Head of caudate nucleus (tissue), 42 donors: ENCODE results near the gene YTHDF1.

Source experiments
- DNase-seq, 42 donors: peaks; one replicate each; pipeline versions ENCODE4 v3.0.0 to v3.0.0-alpha.2; 2020 to 2021; ENCODE audit warnings: mixed read lengths in 7 of 42
- intact Hi-C: fragments of 100-400 bp; cut with DNase I; formaldehyde crosslinking; loops from one replicate; pipeline ENCODE4 v1.15.0; 2022

YTHDF1 gene

DNA sequence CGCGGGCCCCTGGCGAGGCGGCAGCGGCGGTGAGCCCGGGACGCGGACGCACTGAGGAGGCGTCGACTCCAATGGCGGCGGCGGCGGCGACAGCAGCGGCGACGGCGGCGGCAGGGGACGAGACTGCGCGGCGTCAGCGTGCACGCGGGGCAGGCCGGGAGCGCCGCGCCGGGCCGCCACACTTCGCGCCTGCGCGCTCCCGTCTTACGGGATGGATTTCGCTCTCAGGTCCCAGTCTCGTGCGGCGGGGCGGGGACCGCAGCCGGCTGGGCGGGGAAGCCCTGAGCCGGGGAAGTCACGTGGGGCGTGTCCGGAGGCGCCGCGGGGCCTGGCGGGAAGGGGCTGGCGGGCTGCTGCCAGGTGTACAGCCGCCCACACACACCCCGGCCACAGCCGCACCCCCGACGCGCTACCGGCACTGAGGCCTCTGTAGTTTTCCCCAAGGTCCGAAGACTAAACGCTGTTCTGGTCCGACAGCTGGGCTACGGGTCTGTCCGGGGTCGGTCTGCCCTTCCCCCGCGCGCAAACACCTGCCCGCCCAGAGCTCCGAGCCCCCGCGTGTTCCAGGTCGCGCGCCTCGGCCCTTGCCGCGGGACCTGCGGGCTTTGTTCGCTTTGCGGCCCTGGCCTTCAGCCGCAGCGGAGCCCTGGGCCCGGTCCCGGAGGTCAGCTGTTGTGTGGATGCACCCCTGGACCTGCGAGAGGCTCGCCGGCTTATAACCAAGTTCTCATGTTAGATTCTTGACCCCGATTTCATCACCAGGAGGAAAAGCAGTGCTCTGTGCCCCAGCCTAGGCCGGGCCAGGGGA, at the start of gene YTHDF1:
Gene YTHDF1 (minus strand): TSS at position 91 of the 808 bp plus-strand sequence. CDS start 239 bp downstream, outside the sequence.
- peak; percentile 84 to 98 (median 95) for DNase-seq
- intact Hi-C loops = no loop called here

- peak in 9 of 42 donors; percentile 13 to 65 (median 45) for DNase-seq
- intact Hi-C loops = no loop called here
Observed at GRCh38 chr20:63264519-63264918, 48.6 kb upstream of the YTHDF1 start.

GRCh38 chr20:63264000-63264399, 48.1 kb upstream of the YTHDF1 start:
- intact Hi-C loops = no loop called here
- no peak for DNase-seq

DNA sequence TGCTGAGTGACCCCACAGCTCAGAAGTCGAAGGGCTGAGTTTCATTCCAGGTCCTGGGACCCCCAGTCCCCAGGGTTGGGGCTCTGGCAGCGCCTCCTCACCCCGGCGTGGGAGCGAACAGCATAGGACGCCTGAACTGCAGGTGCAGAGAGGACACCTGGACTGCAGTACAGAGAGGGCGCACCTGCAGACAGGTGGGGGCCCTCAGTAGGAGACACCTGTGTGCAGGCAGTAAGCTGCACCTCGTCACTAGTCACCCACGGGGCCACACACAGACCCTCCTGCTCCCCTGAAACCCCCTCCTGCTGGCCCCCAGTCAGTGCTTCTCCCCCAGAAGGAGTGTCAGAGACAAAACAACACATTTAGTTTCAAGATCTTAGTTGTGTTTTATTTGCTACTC, 46.9 kb upstream of the YTHDF1 start:
- intact Hi-C loops = no loop called here
- DNase-seq = no peak

GRCh38 chr20:63261795-63262528, 46.0 kb upstream of the YTHDF1 start:
- DNase-seq = no peak
- intact Hi-C loops = no loop called here

- peak in 1 of 42 donors; percentile 42 for DNase-seq
- intact Hi-C loops = no loop called here
Observed at GRCh38 chr20:63261060-63261794, 45.3 kb upstream of the YTHDF1 start.

DNA sequence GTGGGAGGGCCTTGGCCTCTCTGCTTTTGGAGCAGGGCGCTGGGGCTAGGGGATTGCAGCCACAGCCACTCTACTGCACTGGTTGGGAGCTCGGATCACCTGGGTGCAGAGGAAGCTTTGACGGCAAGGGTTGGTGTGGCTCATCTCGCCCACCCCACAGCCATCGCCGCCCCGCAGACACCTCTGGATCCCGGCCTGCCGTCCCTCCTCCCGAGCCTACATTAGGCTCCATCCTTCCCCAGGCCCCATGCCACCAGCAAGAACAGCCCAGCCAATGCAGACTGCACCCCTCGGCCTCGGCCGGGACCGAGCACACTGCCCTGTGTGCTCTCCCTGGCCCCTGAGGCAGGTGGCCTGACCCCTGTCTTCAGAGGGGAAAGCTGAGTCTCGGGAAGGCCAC, 44.6 kb upstream of the YTHDF1 start:
- no peak for DNase-seq
- intact Hi-C loops = no loop called here

GRCh38 chr20:63259734-63260460, 44.0 kb upstream of the YTHDF1 start:
- intact Hi-C loops = no loop called here
- no peak for DNase-seq

DNA sequence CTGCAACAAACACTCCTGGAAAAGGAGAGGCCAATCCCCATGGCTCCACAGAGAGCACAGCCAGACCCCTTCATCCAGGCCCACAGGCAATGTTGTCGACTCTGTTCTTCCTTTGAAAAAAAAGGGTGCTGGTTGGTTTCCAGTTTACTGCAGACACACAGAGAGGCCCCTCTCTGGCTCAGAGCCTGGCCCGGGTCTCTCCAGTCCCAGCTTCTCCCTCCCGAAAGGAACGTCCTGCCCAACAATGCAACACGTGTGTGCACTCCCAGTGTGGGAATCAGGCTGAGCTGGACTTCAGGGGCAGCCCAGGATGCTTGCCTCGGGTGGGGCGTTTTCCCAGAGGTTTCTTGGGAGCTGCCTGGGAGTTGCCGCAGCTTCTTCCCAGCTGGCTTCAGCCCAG, 42.9 kb upstream of the YTHDF1 start:
- intact Hi-C loops = no loop called here
- no peak for DNase-seq

- DNase-seq = no peak
- intact Hi-C loops = no loop called here
Observed at GRCh38 chr20:63257629-63258028, 41.7 kb upstream of the YTHDF1 start.

DNA sequence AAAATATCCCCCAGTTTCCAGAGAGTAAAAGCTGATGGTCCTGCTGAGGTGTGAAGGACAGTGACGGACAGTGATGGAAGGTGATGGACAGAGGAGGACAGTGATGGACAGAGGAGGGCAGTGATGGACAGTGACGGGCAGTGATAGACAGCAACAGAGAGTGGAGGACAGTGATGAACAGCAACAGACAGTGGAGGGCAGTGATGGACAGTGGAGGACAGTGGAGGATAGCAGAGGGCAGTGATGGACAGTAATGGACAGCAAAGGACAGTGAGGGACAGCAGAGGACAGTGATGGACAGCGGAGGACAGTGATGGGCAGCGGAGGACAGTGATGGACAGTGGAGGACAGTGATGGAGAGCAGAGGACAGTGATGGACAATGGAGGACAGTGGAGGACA, 41.0 kb upstream of the YTHDF1 start:
- intact Hi-C loops = no loop called here
- DNase-seq = no peak

DNA sequence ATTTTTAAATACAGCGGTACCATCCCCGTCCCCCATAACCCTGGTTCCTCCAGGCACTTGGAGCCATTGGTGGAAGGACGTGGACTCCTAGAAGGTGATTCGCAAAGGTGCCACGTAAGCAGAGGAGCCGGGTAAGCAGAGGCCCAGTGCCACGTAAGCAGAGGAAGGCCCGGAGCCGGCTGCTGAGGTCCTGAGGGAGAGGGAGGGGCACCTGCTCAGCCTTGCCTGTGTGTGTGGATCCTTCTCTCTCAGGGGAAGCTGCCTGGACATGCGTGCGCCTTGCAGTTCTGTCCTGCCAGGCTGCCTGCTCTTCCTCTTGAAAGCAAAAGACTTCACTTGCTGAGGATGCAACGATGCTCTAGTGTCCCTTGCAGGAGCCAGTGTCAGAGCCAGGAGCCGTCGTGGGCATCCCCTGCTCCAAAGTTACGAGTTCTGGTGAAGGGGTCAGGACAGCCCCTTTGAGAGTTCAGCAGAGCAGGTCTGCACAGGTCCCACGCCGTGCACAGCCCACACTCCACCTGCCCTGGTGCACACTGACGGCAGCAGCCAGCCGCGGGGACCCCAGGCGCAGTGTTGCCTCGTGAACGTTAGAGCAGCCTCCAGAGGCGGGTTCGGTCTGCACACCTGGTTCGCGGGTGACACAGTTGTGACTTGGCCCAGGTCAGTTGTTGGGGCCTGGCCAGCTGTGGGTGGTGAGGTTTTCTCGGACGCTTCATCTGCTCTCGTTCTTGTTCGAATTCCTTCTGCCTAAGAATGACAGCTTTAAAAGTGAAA, 40.2 kb upstream of the YTHDF1 start:
- DNase-seq = no peak
- intact Hi-C loops = no loop called here

DNA sequence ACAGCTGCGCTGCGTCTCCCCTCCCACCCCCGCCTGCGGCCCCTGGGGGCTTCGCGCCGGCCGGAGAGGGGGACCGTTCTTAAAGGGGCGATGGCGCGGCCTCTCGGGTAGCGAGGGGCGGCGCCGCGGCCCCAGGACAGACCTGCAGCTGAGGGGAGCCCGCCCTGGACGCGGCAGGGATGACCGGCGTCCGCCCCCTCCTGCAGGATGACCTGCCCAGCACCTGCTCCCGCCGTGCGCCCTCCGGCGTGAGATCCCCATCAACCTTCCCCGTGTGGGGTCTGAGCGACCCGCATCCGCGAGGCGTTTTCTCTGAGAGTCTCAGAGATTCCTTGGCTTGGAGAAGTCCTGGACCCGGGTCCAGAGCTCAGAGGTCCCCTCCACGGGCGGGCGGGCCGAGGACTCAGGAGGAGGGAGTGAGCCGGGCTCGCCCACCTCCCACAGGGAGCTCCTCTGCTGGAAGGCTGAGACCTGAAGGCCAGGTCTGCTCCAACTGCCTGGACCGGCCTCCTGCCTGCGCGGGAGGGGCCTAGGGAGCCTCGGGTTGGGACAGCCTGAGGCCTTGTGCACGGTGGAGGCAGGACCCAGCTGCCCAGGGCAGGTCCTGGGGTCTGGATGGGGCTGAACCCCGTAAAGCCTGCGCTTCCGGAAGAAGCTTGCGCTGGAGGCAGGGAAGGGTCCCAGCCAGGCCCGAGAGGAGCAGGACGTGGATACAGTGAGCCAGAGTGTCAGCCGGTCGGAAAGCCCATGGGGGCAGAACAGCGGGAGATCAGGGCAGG, 38.9 kb upstream of the YTHDF1 start:
- intact Hi-C loops = no loop called here
- DNase-seq = no peak

DNA sequence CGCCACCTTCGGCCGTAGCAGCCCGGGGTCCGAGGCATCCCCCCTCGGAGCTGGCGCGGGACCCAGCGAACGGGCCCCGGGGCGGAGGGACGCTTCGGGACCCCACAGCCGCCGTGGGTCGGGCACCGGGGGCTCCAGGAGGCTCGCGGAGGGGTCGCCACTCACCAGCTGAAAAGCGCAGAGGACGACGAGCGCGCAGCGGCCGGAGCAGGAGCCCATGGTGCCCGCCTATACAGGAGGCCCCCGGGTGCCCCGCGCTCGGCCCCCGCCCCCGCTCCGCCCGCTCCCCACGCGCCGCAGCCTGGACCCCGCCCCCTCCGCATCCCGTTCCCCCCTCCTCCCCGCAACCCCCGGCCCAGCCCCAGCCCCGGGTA, 38.3 kb upstream of the YTHDF1 start, which contains the start of gene NKAIN4:
Gene NKAIN4 (minus strand): TSS at position 232 of the 374 bp plus-strand sequence. CDS start 13 bp downstream, at position 219.
- intact Hi-C loops = no loop called here
- DNase-seq = no peak

- DNase-seq = peak in 31 of 42 donors; percentile 21 to 73 (median 43)
- intact Hi-C loops = no loop called here
Observed at GRCh38 chr20:63253438-63254231, 37.7 kb upstream of the YTHDF1 start.

DNA sequence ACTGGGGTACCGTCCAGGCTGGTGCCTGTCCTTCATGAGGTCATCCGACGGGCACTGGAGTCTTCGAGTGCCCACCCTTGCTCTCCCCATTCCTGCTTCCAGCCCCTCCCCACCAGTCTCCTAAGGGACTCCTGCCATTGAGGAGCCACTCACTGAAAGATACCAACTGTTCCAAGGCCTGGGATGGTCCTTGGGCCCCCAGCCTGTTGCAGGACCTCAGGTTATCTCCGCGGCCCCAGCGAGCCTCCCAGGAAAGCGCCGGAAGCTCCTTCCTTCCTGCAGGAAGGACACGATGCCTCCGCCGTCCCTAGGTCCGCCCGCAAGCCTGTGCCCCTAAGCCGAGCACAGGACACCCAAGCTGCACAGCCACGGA, 37.1 kb upstream of the YTHDF1 start:
- no peak for DNase-seq
- intact Hi-C loops = no loop called here

GRCh38 chr20:63252284-63252711, 36.4 kb upstream of the YTHDF1 start:
- peak in 39 of 42 donors; percentile 21 to 82 (median 54) for DNase-seq
- intact Hi-C loops = no loop called here
